B cell (primary cell): ENCODE results near the gene MPC1. TPM values are rescaled to one million over a fixed set of nuclear protein-coding genes. Genes with fewer than 3 reads are reported as not detected.

Experiments used
- polyA plus RNA-seq: library from polyadenylated mRNA; depleted of rRNA; stranded (reverse); fragments of >200 nt; gene quantifications from 2 replicates; pipeline ENCODE4 v1.2.3, GENCODE V29; 2012
- total RNA-seq, 2 donors: library from RNA; stranded (reverse); fragments of 120-200 nt in 1 of 2; gene quantifications; 1 replicate in 1 of 2; 2 replicates in 1 of 2; pipeline versions ENCODE4 v1.2.3 to v1.2.4, GENCODE V29; 2013 to 2022

The MPC1 gene
- total and polyA plus RNA-seq, 2 donors (not counting 1 experiment from before 2014, with no cell fraction given): 19.8 to 23.9 TPM

Other genes starting within 250 kb of the MPC1 start
- gene TBXT, start 215.1 kb downstream of the MPC1 start, total RNA-seq: not detected in 2 replicates
- 0.63 TPM in 1 of 2 replicates, not detected in the other for gene TBXT, start 215.1 kb downstream of the MPC1 start, polyA plus RNA-seq
- gene PRR18, start 74.5 kb downstream of the MPC1 start, total RNA-seq: not detected in 2 replicates
- gene PRR18, start 74.5 kb downstream of the MPC1 start, polyA plus RNA-seq: 0.03 TPM in 1 of 2 replicates, not detected in the other
- 52.0 and 59.0 TPM in 2 replicates for gene SFT2D1, start 40.4 kb downstream of the MPC1 start, total RNA-seq
- gene SFT2D1, start 40.4 kb downstream of the MPC1 start, polyA plus RNA-seq: 38.2 and 53.8 TPM in 2 replicates
- 2.7 and 3.3 TPM in 2 replicates for gene RAMACL, start 203.7 kb upstream of the MPC1 start, total RNA-seq
- gene RAMACL, start 203.7 kb upstream of the MPC1 start, polyA plus RNA-seq: 0.14 TPM in 1 of 2 replicates, not detected in the other
- 16.0 and 17.1 TPM in 2 replicates for gene RPS6KA2, start 244.3 kb upstream of the MPC1 start, total RNA-seq
- gene RPS6KA2, start 244.3 kb upstream of the MPC1 start, polyA plus RNA-seq: 2.2 and 3.6 TPM in 2 replicates